Prostate gland (tissue), 2 donors: ENCODE data around the gene HDAC4. TPM values are rescaled to one million over a fixed set of nuclear protein-coding genes. Genes with fewer than 3 reads are reported as not detected.

Experiments used
- DNase-seq: peaks from one replicate; pipeline ENCODE4 v3.0.0-alpha.2; 2019; ENCODE audit warnings: low spot score
- H3K27ac ChIP-seq, 2 donors: fragments of 200-600 bp; sonication (generic); 2 replicates each; pipeline ENCODE4 v1.5.1; 2017 to 2019
- H3K27me3 ChIP-seq: fragments of 200-600 bp; sonication (generic); replicated peaks from 2 replicates; pipeline ENCODE4 v1.5.1; 2019; ENCODE audit not compliant: insufficient read depth
- H3K36me3 ChIP-seq, 2 donors: fragments of 200-600 bp; sonication (generic); 1 replicate in 1 of 2; 2 replicates in 1 of 2; pipeline versions ENCODE4 v1.5.1 to v1.8.1; 2017 to 2019
- H3K4me1 ChIP-seq: fragments of 200-600 bp; sonication (generic); replicated peaks from 2 replicates; pipeline ENCODE4 v1.5.1; 2019
- H3K4me3 ChIP-seq, 2 donors: fragments of 200-600 bp; sonication (generic); 2 replicates each; pipeline ENCODE4 v1.5.1; 2017 to 2019
- H3K9me3 ChIP-seq: fragments of 200-600 bp; sonication (generic); 2 replicates; pipeline ENCODE4 v1.5.1; 2017
- CTCF ChIP-seq, 4 experiments: fragments of 200-600 bp in 2 of 4; fragments of 450-650 bp in 2 of 4; sonication (generic) in 2 of 4; IDR thresholded peaks; 1 replicate in 3 of 4; 2 replicates in 1 of 4; pipeline ENCODE4 v1.5.1; 2016 to 2019; ENCODE audit warnings: antibody characterized with exemption in 4 of 4, mild to moderate bottlenecking in 2 of 4, moderate library complexity in 2 of 4
- POLR2A ChIP-seq: fragments of 450-650 bp; IDR thresholded peaks from one replicate; pipeline ENCODE4 v1.6.1; 2016; ENCODE audit warnings: antibody characterized with exemption, mild to moderate bottlenecking
- POLR2AphosphoS5 ChIP-seq: sonication (generic); formaldehyde crosslinking; IDR thresholded peaks from one replicate; pipeline ENCODE4 v1.6.1; 2017; ENCODE audit warnings: antibody characterized with exemption
- WGBS: methylation state at CpG from one replicate; pipeline ENCODE4 v1.1.5; 2018; 5-methylcytosine and 5-hydroxymethylcytosine counted together
- intact Hi-C: fragments of 100-400 bp; cut with DNase I; formaldehyde crosslinking; loops from one replicate; pipeline ENCODE4 v1.14.2; 2022
- total RNA-seq, 2 donors: library from RNA; depleted of rRNA; stranded (reverse); fragments of >200 nt; gene quantifications; one replicate each; pipeline ENCODE4 v1.1.0, GENCODE V29; 2016

Gene HDAC4
- total RNA-seq, 2 donors from 2014 or later: 41.8 to 44.2 TPM

DNA sequence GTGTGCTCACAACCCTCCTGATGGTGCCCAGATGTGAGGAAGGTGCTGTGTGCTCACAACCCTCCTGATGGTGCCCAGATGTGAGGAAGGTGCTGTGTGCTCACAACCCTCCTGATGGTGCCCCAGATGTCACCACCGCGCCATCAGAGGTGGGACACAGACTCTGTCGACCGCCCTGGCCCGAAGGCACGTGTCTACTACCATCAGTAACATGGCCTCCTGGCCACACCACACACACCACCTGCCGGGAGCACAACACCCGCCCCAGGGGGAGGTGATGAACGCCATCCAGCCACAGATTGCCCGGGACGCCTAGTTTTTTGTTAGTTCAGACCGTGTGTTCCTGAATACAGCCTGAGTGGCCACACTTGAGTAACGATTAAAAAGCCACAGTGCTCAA lies 24.5 kb downstream of the HDAC4 start:
- no peak for DNase-seq
- no peak overlapping the region for H3K27ac ChIP-seq

DNA sequence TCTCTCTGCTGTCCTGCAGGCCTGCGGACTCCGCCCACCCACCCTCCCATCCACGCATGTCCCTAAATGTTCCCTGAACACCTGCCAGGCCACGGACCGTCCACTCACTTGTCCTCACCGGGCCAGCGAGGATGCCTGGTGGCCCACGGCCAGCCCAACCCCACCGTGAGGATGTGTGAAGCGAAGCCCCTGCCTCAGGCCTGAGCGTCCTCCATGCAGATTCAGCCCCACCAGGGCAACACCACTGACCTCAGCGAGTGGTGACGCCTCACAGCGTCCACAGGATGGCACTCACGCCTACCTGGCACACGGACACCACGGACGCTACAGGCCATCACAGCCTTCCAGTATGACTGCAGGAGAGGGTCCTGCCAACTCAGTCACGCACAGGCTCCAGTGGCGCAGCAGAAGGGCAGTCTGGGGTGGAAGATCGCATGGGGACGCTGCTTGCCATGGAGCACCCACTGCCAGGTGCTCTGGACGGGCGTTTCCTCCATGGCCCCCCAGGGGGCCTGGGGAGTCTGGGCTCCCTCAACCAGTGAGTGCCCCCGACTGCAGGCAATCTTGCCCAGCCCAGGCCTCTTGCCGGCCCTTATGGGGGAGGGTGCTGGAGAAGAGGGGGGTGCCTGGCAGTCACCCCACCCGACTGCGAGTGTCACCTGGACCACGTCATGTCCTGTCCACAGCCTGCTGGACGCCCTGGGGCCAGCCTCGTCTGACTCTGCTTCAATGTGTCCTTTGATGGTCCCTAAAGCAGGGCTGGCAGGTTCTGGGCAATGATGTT lies 25.4 kb downstream of the HDAC4 start:
- TF ChIP-seq POLR2A (no peak), POLR2AphosphoS5 (no peak), CTCF (IDR thresholded peaks at IDR 0.05) (no peak)
- Histone ChIP-seq H3K27ac (no peak overlapping the region), H3K36me3 (no peaks in the 10 kb centered on the region), H3K27me3 (no peaks in the 10 kb centered on the region), H3K4me1 (no peaks in the 10 kb centered on the region), H3K4me3 (no peak overlapping the region), H3K9me3 (no peaks in the 10 kb centered on the region)
- DNase-seq: no peak
- WGBS: 85% methylated on average over 31 of the region's 31 CpGs
- intact Hi-C loops: no loop called here

More for the DNA sequence above, 24.5 kb downstream of the HDAC4 start:
- Histone ChIP-seq H3K27me3 (no peaks in the 10 kb centered on the region), H3K4me3 (no peak overlapping the region), H3K9me3 (no peaks in the 10 kb centered on the region), H3K36me3 (no peaks in the 10 kb centered on the region), H3K4me1 (no peaks in the 10 kb centered on the region)
- intact Hi-C loops: no loop called here
- WGBS: 90% methylated on average over 13 of the region's 13 CpGs
- TF ChIP-seq POLR2A (no peak), POLR2AphosphoS5 (no peak), CTCF (IDR thresholded peaks at IDR 0.05) (no peak)

DNA sequence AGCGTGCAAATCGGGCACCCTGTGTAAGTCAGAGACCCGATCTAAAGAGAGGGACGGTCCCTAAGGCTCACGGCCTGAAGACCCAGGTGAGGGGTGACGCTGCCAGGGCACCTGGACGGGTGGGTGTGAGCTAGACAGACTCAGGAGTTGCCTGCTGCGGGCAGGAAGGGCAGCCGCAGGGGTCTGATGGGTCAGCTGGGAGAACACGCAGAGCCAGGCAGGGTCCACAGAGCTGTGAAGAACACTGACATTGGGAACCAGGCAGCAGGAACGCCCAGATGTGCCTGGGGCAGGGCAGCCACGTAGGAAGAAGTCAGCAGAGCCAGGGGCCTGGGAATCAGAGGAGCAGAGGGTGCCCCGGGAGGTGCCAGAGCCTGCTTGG lies 25.9 kb downstream of the HDAC4 start:
- DNase-seq: no peak
- Histone ChIP-seq H3K27ac (no peak overlapping the region), H3K4me1 (no peaks in the 10 kb centered on the region), H3K9me3 (no peaks in the 10 kb centered on the region), H3K4me3 (no peak overlapping the region), H3K27me3 (no peaks in the 10 kb centered on the region), H3K36me3 (no peaks in the 10 kb centered on the region)
- intact Hi-C loops: no loop called here
- TF ChIP-seq CTCF (IDR thresholded peaks at IDR 0.05) (no peak), POLR2A (no peak), POLR2AphosphoS5 (no peak)
- 92% methylated on average over 13 of the region's 13 CpGs for WGBS

- Histone ChIP-seq H3K4me3 (no peak overlapping the region), H3K27ac (no peak overlapping the region), H3K4me1 (no peaks in the 10 kb centered on the region), H3K36me3 (no peaks in the 10 kb centered on the region), H3K9me3 (no peaks in the 10 kb centered on the region), H3K27me3 (no peaks in the 10 kb centered on the region)
- no peak for TF ChIP-seq POLR2A
- 92% methylated on average over 13 of the region's 13 CpGs for WGBS
- intact Hi-C loops: no loop called here
- DNase-seq: no peak
These were observed 28.0 kb downstream of the HDAC4 start for GRCh38 chr2:239372835-239373234.

DNA sequence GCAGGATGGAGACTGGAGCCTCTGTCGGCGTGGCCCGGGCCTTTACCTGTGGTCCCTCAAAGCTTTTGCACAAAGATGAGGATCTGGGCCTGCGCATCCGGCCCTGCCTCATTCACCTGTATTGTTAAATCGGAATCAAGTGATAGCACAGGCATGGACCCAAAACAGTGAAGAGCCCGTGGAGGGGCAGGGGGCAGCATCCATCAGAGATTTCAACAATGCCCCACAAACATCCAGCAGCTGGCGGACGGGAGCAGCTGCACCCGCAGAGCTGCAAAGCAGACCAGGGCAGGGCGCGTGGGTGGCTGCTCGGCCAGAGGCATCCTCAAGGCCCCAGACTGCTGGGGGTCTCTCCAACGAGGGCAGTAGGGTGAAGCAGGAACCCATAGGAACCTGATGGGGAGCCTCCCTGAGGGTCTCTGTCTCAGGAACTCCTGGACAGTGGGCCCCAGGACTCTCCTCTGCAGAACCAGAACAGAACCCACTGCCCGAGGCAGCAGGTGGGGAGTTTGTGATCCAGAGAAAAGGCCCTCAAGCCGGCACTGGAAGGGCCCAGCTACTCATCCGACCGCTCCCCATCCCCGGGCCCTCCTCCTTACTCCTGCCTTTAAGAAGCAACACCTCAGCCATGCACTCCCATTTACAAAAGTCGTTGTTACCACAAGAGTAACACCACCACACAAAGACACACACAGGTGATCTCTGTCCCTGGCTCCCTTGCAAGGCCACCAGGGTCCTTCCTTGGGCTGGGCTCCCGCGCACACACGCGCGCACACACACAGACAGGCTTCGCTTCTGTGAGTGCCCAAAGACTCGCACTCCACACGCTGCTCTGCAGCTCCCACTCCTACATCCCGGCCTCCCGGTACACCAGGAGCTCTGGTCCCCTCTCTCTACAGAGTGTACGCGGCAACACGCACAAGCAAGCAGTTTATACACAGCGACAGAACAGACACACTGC lies 28.8 kb downstream of the HDAC4 start:
- 93% methylated on average over 32 of the region's 34 CpGs for WGBS
- H3K4me1 ChIP-seq: no peaks in the 10 kb centered on the region
- intact Hi-C loops: no loop called here
- H3K9me3 ChIP-seq: no peaks in the 10 kb centered on the region
- no peak overlapping the region for H3K4me3 ChIP-seq
- no peaks in the 10 kb centered on the region for H3K36me3 ChIP-seq
- no peak for DNase-seq
- TF ChIP-seq POLR2A (no peak), CTCF (IDR thresholded peaks at IDR 0.05) (no peak), POLR2AphosphoS5 (no peak)
- no peaks in the 10 kb centered on the region for H3K27me3 ChIP-seq
- H3K27ac ChIP-seq: no peak overlapping the region
